ENCODE data around the gene ADAMTS12. TPM values are rescaled to one million over a fixed set of nuclear protein-coding genes. Genes with fewer than 3 reads are reported as not detected.

ADAMTS12 gene
- total RNA-seq, 4 donors from 2014 or later, result 2.3 to 6.0 (median 4.2) TPM

DNA sequence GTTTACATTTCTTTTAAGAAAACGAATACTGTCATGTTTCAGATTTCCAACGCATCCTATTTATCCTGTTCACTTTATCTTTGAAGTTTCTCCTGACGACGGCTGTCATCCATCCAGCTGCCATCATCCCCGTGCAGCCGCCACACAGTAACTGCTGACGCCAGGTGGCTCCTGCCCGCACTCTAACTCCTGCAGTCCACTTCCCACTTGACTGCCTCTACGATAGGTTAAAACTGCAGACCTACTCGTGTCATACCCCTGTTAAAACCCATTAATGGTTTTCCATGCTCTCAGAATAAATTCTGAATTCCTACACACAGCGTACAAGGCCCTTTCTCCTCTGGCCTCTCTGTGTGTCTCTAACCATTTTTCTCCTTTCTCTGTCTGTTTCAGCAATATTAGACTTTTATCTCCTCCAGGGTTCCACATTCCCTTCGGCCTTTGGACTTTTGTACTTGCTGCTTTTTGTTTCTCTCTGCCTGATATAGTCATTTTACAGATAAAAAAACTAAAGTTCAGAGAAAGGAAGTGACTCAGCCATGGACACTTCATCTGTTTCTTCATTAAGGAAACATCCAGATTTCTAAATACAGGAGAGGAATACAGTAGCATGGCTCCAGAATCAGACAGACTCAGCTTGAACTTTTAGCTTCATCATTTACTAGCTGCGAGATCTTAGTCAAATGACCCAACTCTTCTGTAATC is 84.9 kb downstream of the ADAMTS12 start:
- H3K4me1 ChIP-seq, result peaks cover 0 to 4% (median 0%) of the 10 kb centered on the region in 4 donors
- no peak overlapping the region for H3K27ac ChIP-seq (replicated peaks in 1 of 4)
- no peak overlapping the region for H3K4me3 ChIP-seq
- H3K9me3 ChIP-seq, result no peaks in the 10 kb centered on the region
- 75% methylated on average over 13 of the region's 13 CpGs for WGBS
- H3K27me3 ChIP-seq, result no peaks in the 10 kb centered on the region
- TF ChIP-seq, protein P1, sequence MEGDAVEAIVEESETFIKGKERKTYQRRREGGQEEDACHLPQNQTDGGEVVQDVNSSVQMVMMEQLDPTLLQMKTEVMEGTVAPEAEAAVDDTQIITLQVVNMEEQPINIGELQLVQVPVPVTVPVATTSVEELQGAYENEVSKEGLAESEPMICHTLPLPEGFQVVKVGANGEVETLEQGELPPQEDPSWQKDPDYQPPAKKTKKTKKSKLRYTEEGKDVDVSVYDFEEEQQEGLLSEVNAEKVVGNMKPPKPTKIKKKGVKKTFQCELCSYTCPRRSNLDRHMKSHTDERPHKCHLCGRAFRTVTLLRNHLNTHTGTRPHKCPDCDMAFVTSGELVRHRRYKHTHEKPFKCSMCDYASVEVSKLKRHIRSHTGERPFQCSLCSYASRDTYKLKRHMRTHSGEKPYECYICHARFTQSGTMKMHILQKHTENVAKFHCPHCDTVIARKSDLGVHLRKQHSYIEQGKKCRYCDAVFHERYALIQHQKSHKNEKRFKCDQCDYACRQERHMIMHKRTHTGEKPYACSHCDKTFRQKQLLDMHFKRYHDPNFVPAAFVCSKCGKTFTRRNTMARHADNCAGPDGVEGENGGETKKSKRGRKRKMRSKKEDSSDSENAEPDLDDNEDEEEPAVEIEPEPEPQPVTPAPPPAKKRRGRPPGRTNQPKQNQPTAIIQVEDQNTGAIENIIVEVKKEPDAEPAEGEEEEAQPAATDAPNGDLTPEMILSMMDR (IDR thresholded peaks at IDR 0.05), result no peak
- TF ChIP-seq POLR2AphosphoS5 (IDR thresholded peaks at IDR 0.05) (no peak), POLR2A (IDR thresholded peaks at IDR 0.05; ENCODE audit: low read depth) (no peak), EP300 (IDR thresholded peaks at IDR 0.05) (no peak)
- no peaks in the 10 kb centered on the region for H3K36me3 ChIP-seq
- intact Hi-C loops (cut with DNase I), result no loop called here
- peak; percentile 89 for DNase-seq (ENCODE audit: extremely low spot score)

DNA sequence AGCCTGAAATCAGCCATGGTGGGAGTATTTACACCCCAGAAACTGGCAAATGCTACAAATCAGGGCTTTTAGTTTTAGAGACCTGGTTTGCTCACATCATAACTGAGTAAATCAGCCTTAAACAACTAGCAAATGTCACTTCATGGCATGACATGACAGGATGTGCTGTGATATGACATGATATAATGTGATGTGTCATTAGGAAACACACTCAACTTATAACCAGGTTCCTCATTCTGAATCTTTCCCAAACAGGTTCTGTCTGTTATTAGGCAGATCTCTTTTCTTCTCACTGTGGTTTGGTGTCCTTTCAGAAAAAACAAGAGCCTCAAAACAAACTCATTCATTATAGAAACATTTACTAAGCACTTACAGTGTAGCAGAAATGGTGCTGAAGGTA is 90.5 kb downstream of the ADAMTS12 start:
- H3K27me3 ChIP-seq, result no peaks in the 10 kb centered on the region
- H3K27ac ChIP-seq (replicated peaks in 1 of 4), result no peak overlapping the region
- no peaks in the 10 kb centered on the region for H3K9me3 ChIP-seq
- no peak for DNase-seq (ENCODE audit: extremely low spot score)
- H3K36me3 ChIP-seq, result no peaks in the 10 kb centered on the region
- H3K4me1 ChIP-seq, result no peaks in the 10 kb centered on the region
- H3K4me3 ChIP-seq, result no peak overlapping the region
- intact Hi-C loops (cut with DNase I), result no loop called here
- no peak for TF ChIP-seq POLR2AphosphoS5 (IDR thresholded peaks at IDR 0.05)
- no peak for TF ChIP-seq EP300 (IDR thresholded peaks at IDR 0.05)
- no peak for TF ChIP-seq POLR2A (IDR thresholded peaks at IDR 0.05; ENCODE audit: low read depth)
- TF ChIP-seq, protein P1 (IDR thresholded peaks at IDR 0.05), result no peak

DNA sequence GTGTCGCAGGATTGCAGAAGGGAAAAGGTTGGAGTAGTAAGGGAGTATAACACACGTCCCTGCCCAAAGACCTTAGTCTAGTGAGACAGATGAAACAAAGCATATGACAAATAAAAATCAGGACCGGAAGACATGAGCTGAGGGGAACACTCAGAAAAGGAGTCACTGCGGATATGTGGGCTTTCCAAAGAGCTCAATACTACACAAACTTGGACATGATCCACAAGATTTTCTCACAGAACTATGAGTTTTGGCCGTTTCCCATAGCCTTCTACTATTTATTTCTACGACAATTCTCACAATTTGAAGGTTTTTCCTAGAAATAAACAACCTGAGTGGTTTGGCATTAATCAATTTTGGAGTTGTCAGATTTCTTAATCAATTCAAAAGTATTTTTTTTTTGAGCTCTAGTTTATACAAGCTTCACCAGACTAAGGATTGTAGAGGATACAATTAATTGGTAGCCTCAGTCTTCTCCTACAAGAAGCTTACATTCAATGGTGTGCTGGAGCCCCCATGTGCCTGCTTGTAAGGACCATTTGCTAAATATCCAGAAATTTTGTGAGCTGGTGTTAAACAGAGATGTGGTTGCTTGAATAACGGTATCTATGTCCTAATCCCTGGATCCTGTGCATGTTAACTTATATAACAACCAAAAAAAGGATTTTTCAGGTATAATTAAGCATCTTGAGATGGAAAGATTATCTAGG is 91.4 kb downstream of the ADAMTS12 start:
- no peak for DNase-seq (ENCODE audit: extremely low spot score)
- Histone ChIP-seq H3K27me3 (no peaks in the 10 kb centered on the region), H3K9me3 (no peaks in the 10 kb centered on the region), H3K4me3 (no peak overlapping the region), H3K36me3 (no peaks in the 10 kb centered on the region), H3K27ac (replicated peaks in 1 of 4) (no peak overlapping the region), H3K4me1 (no peaks in the 10 kb centered on the region)
- TF ChIP-seq, protein P1 (IDR thresholded peaks at IDR 0.05), result no peak
- TF ChIP-seq POLR2AphosphoS5 (IDR thresholded peaks at IDR 0.05), result no peak
- no peak for TF ChIP-seq POLR2A (IDR thresholded peaks at IDR 0.05; ENCODE audit: low read depth)
- TF ChIP-seq EP300 (IDR thresholded peaks at IDR 0.05), result no peak
- intact Hi-C loops (cut with DNase I), result no loop called here
- 65% methylated on average over 7 of the region's 7 CpGs for WGBS

DNA sequence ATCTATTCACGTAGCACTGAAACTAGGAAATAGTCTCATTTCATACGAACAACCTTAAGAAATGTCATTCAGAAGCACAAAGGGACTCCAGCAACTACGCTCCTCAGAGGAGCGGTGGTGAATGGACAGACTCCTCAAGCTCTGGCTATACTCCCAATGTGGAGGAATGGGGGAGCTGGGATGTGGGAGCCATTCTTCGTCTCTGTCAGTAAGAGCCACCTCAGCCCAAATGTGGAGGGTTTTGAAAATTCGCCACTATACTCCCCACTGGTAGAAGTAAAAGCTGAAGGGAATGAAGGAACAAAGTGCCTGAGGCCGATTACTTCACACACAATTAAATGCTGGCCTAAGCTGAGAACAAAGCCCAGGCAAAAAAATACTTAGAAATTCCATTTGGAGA is 96.3 kb downstream of the ADAMTS12 start:
- 77% methylated on average over 7 of the region's 7 CpGs for WGBS
- DNase-seq (ENCODE audit: extremely low spot score), result no peak
- Histone ChIP-seq H3K9me3 (no peaks in the 10 kb centered on the region), H3K27ac (replicated peaks in 1 of 4) (peak overlapping the region in 1 of 4 donors; percentile 20), H3K4me1 (no peaks in the 10 kb centered on the region), H3K4me3 (no peak overlapping the region), H3K36me3 (no peaks in the 10 kb centered on the region), H3K27me3 (no peaks in the 10 kb centered on the region)
- TF ChIP-seq POLR2A (IDR thresholded peaks at IDR 0.05; ENCODE audit: low read depth), result no peak
- TF ChIP-seq, protein P1 (IDR thresholded peaks at IDR 0.05), result no peak
- TF ChIP-seq POLR2AphosphoS5 (IDR thresholded peaks at IDR 0.05), result no peak
- no peak for TF ChIP-seq EP300 (IDR thresholded peaks at IDR 0.05)
- intact Hi-C loops (cut with DNase I), result no loop called here
